ENCODE measurements around the gene CDK10.
A peak's percentile ranks its signal among the peaks of the same experiment; 100 is the strongest.
"Not testable (repeated sequence)": the region's sequence is repeated elsewhere in the genome, so short reads cannot be mapped to it uniquely, and the experiment has no call there.

CDK10 gene

GRCh38 chr16:89664238-89664637, 22.3 kb upstream of the CDK10 start:
- not testable (repeated sequence) for DNase-seq (ENCODE audit: low read depth); H3K4me3 ChIP-seq (ENCODE audit: low read depth, low read length)

- DNase-seq (ENCODE audit: low read depth): not testable (repeated sequence)
Measured at GRCh38 chr16:89667000-89667399, 19.5 kb upstream of the CDK10 start.

GRCh38 chr16:89667633-89668032, 18.9 kb upstream of the CDK10 start:
- DNase-seq (ENCODE audit: low read depth): no peak
- no peak overlapping the region for H3K4me3 ChIP-seq (ENCODE audit: low read depth, low read length)

More at GRCh38 chr16:89667000-89667399, 19.5 kb upstream of the CDK10 start:
- not testable (repeated sequence) for H3K4me3 ChIP-seq (ENCODE audit: low read depth, low read length)

GRCh38 chr16:89668790-89669158, 17.7 kb upstream of the CDK10 start:
- H3K4me3 ChIP-seq (ENCODE audit: low read depth, low read length): no peak overlapping the region
- DNase-seq (ENCODE audit: low read depth): no peak

GRCh38 chr16:89669755-89670154, 16.7 kb upstream of the CDK10 start:
- H3K4me3 ChIP-seq (ENCODE audit: low read depth, low read length): no peak overlapping the region
- DNase-seq (ENCODE audit: low read depth): no peak

GRCh38 chr16:89670496-89671431, 15.7 kb upstream of the CDK10 start:
- no peak overlapping the region for H3K4me3 ChIP-seq (ENCODE audit: low read depth, low read length)
- no peak for DNase-seq (ENCODE audit: low read depth)

GRCh38 chr16:89671565-89671964, 14.9 kb upstream of the CDK10 start:
- not testable (repeated sequence) for H3K4me3 ChIP-seq (ENCODE audit: low read depth, low read length); DNase-seq (ENCODE audit: low read depth)

GRCh38 chr16:89672177-89672941, 14.1 kb upstream of the CDK10 start:
- no peak overlapping the region for H3K4me3 ChIP-seq (ENCODE audit: low read depth, low read length)
- DNase-seq (ENCODE audit: low read depth): no peak

GRCh38 chr16:89678258-89678657, 8.2 kb upstream of the CDK10 start:
- DNase-seq (ENCODE audit: low read depth): no peak
- no peak overlapping the region for H3K4me3 ChIP-seq (ENCODE audit: low read depth, low read length)

- H3K4me3 ChIP-seq (ENCODE audit: low read depth, low read length): no peak overlapping the region
- no peak for DNase-seq (ENCODE audit: low read depth)
Measured at GRCh38 chr16:89685916-89686315, 573 bp upstream of the CDK10 start.

GRCh38 chr16:89687092-89687940, 827 bp downstream of the CDK10 start:
- DNase-seq (ENCODE audit: low read depth): no peak
- H3K4me3 ChIP-seq (ENCODE audit: low read depth, low read length): peak overlapping the region; percentile 82

GRCh38 chr16:89688395-89688794, 1.9 kb downstream of the CDK10 start:
- no peak overlapping the region for H3K4me3 ChIP-seq (ENCODE audit: low read depth, low read length)
- DNase-seq (ENCODE audit: low read depth): no peak

- H3K4me3 ChIP-seq (ENCODE audit: low read depth, low read length): no peak overlapping the region
- no peak for DNase-seq (ENCODE audit: low read depth)
Measured at GRCh38 chr16:89689142-89689541, 2.7 kb downstream of the CDK10 start.

GRCh38 chr16:89689621-89690020, 3.1 kb downstream of the CDK10 start:
- not testable (repeated sequence) for H3K4me3 ChIP-seq (ENCODE audit: low read depth, low read length); DNase-seq (ENCODE audit: low read depth)

- DNase-seq (ENCODE audit: low read depth): no peak
- H3K4me3 ChIP-seq (ENCODE audit: low read depth, low read length): no peak overlapping the region
Measured at GRCh38 chr16:89690392-89690901, 4.0 kb downstream of the CDK10 start.

- H3K4me3 ChIP-seq (ENCODE audit: low read depth, low read length): no peak overlapping the region
- DNase-seq (ENCODE audit: low read depth): no peak
Measured at GRCh38 chr16:89691231-89691985, 4.9 kb downstream of the CDK10 start.

- DNase-seq (ENCODE audit: low read depth): no peak
- H3K4me3 ChIP-seq (ENCODE audit: low read depth, low read length): no peak overlapping the region
Measured at GRCh38 chr16:89691986-89692569, 5.6 kb downstream of the CDK10 start.

- no peak for DNase-seq (ENCODE audit: low read depth)
Measured at GRCh38 chr16:89693289-89693731, 6.8 kb downstream of the CDK10 start.

More at GRCh38 chr16:89693289-89693731, 6.8 kb downstream of the CDK10 start:
- no peak overlapping the region for H3K4me3 ChIP-seq (ENCODE audit: low read depth, low read length)

Measured in skeletal muscle cell (primary cell).